Activated T-helper 2 cell treated with anti-CD3 and anti-CD28 coated beads, Interferon-gamma antibody, Interleukin-2, Interleukin-4, amounts not matched to agents 10 μg/mL and 5 μg/mL and 100 μg/mL, durations not matched to agents 14 hours and 24 hours and 36 hours (primary cell): ENCODE measurements around the gene HOXA13. TPM values are rescaled to one million over a fixed set of nuclear protein-coding genes. Genes with fewer than 3 reads are reported as not detected.

Source experiments
- DNase-seq: peaks from one replicate; pipeline ENCODE4 v3.0.0; 2021; ENCODE audit warnings: low spot score
- H3K27ac Mint-ChIP-seq: one replicate; pipeline ENCODE4 v1.8.0; 2021; ENCODE audit warnings: mixed read lengths
- H3K27me3 Mint-ChIP-seq: one replicate; pipeline ENCODE4 v1.8.0; 2021; ENCODE audit warnings: low read depth, mixed read lengths
- H3K36me3 Mint-ChIP-seq: one replicate; pipeline ENCODE4 v1.8.0; 2021; ENCODE audit warnings: low read depth, mixed read lengths
- H3K4me1 Mint-ChIP-seq: one replicate; pipeline ENCODE4 v1.8.0; 2021; ENCODE audit warnings: low read depth, mixed read lengths
- H3K4me3 Mint-ChIP-seq: one replicate; pipeline ENCODE4 v1.8.0; 2021; ENCODE audit warnings: low read depth, mild to moderate bottlenecking, moderate library complexity, mixed read lengths
- H3K9me3 Mint-ChIP-seq: one replicate; pipeline ENCODE4 v1.8.0; 2021; ENCODE audit warnings: mixed read lengths
- intact Hi-C: fragments of 100-400 bp; cut with micrococcal nuclease; formaldehyde crosslinking; loops from one replicate; pipeline ENCODE4 v1.15.1; 2023
- total RNA-seq: library from RNA; stranded (reverse); gene quantifications from 2 replicates; pipeline ENCODE4 v1.2.3, GENCODE V29; 2022

Gene HOXA13
- total RNA-seq, 1 donor from 2014 or later: not detected

- Mint-ChIP-seq H3K4me3 (no peak overlapping the region), H3K9me3 (no peaks in the 10 kb centered on the region), H3K27me3 (peaks cover 88% of the 10 kb centered on the region), H3K27ac (no peak overlapping the region), H3K4me1 (peaks cover 8% of the 10 kb centered on the region), H3K36me3 (no peaks in the 10 kb centered on the region)
- no peak for DNase-seq
- intact Hi-C loops: loop anchor here (10.0 kb wide), 1 partner anchor 593 kb away; no protein-coding TSS in a partner anchor
Measured at GRCh38 chr7:27191833-27192545, 7.9 kb downstream of the HOXA13 start.

DNA sequence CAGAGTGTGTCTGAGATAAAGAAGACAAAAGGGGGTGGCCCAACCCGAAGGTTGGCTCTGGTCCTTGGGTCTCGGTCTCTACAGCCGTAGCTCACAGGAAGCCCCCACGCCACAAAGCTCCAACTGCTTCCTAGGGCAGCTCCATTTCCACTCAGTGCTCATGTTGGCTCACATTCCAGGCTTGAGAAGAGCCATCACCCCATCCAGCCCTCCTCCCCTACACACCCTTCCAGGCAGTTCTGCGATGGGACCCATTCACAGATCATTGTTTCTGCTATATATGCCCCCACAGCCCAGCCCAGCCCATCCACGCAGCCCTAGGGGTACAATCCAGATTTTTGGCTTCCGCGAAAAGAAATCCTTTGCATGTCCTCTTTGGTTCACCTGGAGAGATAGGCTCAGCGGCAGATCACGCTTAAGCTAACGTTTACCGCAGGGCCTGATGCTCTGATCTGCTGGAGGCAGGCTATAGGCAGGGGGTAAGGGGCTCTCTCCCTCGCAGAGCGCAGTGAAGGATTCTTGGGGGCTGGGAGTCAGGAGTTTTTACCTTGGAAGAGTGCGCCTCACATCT, 8.6 kb downstream of the HOXA13 start:
- Mint-ChIP-seq H3K4me3 (no peak overlapping the region), H3K27me3 (peaks cover 88% of the 10 kb centered on the region), H3K36me3 (no peaks in the 10 kb centered on the region), H3K4me1 (peaks cover 7% of the 10 kb centered on the region), H3K9me3 (no peaks in the 10 kb centered on the region), H3K27ac (no peak overlapping the region)
- intact Hi-C loops: loop anchor here (10.0 kb wide), 1 partner anchor 594 kb away; no protein-coding TSS in a partner anchor
- DNase-seq: no peak

DNA sequence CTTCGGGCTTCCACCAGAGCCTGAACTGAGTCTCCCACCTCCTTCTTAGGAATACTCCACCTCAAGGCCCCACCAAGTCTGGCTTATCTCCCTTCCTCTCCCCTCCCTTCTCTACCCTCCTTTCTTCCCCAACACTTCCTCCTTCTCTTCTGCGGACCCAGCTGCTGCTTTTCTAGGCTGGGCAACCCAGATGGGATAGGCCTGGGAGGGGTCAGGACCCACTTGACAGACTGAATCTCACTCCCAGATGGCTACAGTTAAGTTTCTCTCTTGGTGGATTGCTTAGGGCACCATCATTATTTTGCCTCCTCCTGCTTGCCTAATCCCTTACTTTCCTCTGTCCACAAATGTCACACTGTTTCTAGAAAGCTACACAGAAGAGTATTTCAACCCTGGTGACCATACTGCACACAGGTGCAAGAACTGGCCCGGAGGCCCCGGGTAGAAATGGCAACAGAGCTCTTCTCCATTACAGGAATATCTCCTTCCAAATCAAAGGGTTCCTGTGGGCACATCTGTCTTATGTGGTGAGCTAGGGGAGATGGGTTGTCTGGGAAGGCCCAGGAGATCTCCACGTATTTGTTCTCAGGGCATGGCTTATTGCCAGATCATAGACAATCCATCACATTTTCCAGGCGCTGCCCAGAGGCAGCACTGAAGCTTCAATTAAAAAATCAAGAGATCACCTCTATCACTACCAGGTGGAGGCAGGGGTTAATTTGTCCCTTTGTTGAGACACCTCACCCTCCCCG, 9.7 kb downstream of the HOXA13 start:
- Mint-ChIP-seq H3K27ac (no peak overlapping the region), H3K36me3 (no peaks in the 10 kb centered on the region), H3K4me3 (no peak overlapping the region), H3K27me3 (peaks cover 92% of the 10 kb centered on the region), H3K9me3 (no peaks in the 10 kb centered on the region), H3K4me1 (peaks cover 9% of the 10 kb centered on the region)
- intact Hi-C loops: loop anchor here (10.0 kb wide), 1 partner anchor 595 kb away; no protein-coding TSS in a partner anchor
- DNase-seq: no peak

- H3K4me1 Mint-ChIP-seq: peaks cover 14% of the 10 kb centered on the region
- no peak overlapping the region for H3K27ac Mint-ChIP-seq
- no peak for DNase-seq
- H3K4me3 Mint-ChIP-seq: no peak overlapping the region
- peaks cover 91% of the 10 kb centered on the region for H3K27me3 Mint-ChIP-seq
- H3K36me3 Mint-ChIP-seq: no peaks in the 10 kb centered on the region
- intact Hi-C loops: no loop called here
- no peaks in the 10 kb centered on the region for H3K9me3 Mint-ChIP-seq
Measured at GRCh38 chr7:27189295-27189996, 10.4 kb downstream of the HOXA13 start.

GRCh38 chr7:27188386-27189294, 11.3 kb downstream of the HOXA13 start:
- Mint-ChIP-seq H3K4me1 (peaks cover 14% of the 10 kb centered on the region), H3K4me3 (peak overlapping the region; percentile 42), H3K9me3 (no peaks in the 10 kb centered on the region), H3K27me3 (peaks cover 87% of the 10 kb centered on the region), H3K27ac (no peak overlapping the region), H3K36me3 (no peaks in the 10 kb centered on the region)
- DNase-seq: no peak
- intact Hi-C loops: loop anchor here (1.0 kb wide), 1 partner anchor 16 kb away; no protein-coding TSS in a partner anchor

- Mint-ChIP-seq H3K4me1 (peaks cover 14% of the 10 kb centered on the region), H3K9me3 (no peaks in the 10 kb centered on the region), H3K4me3 (no peak overlapping the region), H3K27me3 (peaks cover 84% of the 10 kb centered on the region), H3K36me3 (no peaks in the 10 kb centered on the region), H3K27ac (no peak overlapping the region)
- no peak for DNase-seq
- intact Hi-C loops: loop anchor here (1.0 to 2.0 kb wide), 2 partner anchors 13 to 15 kb away; partner anchors contain the start of gene HOXA13
Measured at GRCh38 chr7:27187475-27188385, 12.2 kb downstream of the HOXA13 start.

DNA sequence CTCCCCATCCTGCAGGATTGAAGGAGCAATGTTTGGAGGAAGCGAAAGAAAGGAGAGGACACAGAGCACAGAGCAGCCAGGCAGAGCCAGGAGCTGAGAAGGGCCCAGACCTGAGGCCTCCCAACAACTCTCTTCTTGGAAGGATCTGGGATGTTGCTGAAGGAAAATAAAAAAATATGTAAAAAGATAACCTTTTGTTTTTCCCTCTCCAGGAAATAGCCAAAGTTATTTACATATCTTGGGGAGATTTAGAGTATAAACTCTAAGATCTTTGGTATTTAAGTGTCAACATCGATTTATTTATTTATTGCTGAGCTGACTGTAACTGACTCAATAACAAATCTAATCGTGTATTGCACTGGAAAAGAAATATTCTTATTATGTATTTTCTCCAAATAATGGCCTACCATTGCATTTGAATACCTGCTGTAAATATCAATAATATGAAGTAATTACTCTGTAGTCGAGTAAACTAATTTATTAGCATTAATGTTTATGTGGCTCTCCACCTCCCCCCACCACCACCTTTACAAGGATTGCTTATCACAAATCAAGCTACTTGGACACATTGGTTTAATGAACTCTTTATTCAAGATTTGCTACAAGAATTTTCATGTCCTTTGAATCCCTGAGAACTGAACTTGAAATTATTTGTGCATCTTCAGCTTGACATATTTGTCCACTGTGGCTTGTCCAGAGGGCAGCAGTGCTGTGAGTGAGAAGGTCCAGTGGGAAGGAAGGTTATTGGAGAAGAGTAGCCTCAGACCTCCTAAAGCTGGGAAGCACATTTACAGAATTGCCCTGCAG, 13.0 kb downstream of the HOXA13 start:
- H3K4me1 Mint-ChIP-seq: peaks cover 14% of the 10 kb centered on the region
- intact Hi-C loops: loop anchor here (2.0 kb wide), 1 partner anchor 14 kb away; the partner anchor contains the start of gene HOXA13
- H3K9me3 Mint-ChIP-seq: no peaks in the 10 kb centered on the region
- no peaks in the 10 kb centered on the region for H3K36me3 Mint-ChIP-seq
- no peak overlapping the region for H3K4me3 Mint-ChIP-seq
- H3K27me3 Mint-ChIP-seq: peaks cover 83% of the 10 kb centered on the region
- DNase-seq: no peak
- no peak overlapping the region for H3K27ac Mint-ChIP-seq

DNA sequence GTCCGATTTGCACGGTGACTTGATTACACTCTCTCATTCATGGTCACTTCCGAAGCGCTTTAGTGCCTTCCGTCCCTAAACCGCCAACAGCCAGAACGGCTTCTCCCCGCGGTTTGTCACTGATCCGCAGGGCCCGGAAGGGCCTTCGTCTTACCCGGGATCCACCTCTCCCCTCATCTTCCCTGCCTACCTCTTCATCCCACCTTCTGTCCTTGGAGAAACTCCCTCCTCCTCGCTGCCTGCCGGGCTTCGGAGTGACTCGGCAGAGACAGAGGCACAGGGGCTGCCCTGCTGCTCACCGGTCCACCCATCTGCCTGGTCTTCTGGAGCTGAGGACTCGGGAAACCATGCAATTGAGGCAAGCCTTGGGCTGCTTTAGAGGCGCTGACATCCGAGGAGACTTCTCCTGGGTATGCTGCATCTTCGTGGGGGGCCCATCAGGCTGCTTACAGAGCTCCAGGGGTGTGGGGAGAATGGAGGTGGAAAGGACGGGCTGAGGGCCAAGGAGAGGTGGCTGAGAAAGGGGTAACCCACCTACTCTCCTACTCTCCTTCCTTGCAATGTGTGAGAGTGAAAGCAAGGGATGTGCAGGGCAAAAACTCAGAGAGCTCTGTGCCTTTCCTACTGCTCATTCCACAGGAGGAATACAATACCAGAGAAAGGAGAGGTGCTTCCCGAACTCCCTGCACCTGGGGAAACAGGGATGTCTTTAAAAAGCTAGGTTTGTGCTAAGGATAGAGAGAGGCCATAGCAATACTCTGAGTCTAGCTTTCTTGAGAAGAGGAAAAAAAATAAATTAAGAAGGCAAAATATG, 13.8 kb downstream of the HOXA13 start:
- H3K9me3 Mint-ChIP-seq: no peaks in the 10 kb centered on the region
- peaks cover 14% of the 10 kb centered on the region for H3K4me1 Mint-ChIP-seq
- H3K4me3 Mint-ChIP-seq: no peak overlapping the region
- DNase-seq: no peak
- H3K27me3 Mint-ChIP-seq: peaks cover 82% of the 10 kb centered on the region
- H3K36me3 Mint-ChIP-seq: no peaks in the 10 kb centered on the region
- intact Hi-C loops: loop anchor here (2.0 kb wide), 3 partner anchors 15 to 29 kb away; partner anchors contain the start of genes HOXA13 and HOXA7
- peak overlapping the region; percentile 8 for H3K27ac Mint-ChIP-seq

GRCh38 chr7:27185013-27185853, 14.7 kb downstream of the HOXA13 start, which contains the start of gene HOXA11:
HOXA11 (minus strand) TSS chr7:27185232; CDS start chr7:27185144, 88 bp downstream.
- DNase-seq: no peak
- no peak within 1 kb of the TSS for H3K4me3 Mint-ChIP-seq
- H3K27me3 Mint-ChIP-seq: peaks cover 76% of the 10 kb centered on the region
- H3K4me1 Mint-ChIP-seq: peaks cover 14% of the 10 kb centered on the region
- no peaks in the 10 kb centered on the region for H3K9me3 Mint-ChIP-seq
- peak within 1 kb of the TSS; percentile 55 for H3K27ac Mint-ChIP-seq
- intact Hi-C loops: loop anchor here (2.0 kb wide), 2 partner anchors 14 to 28 kb away; partner anchors contain the start of gene HOXA7
- no peaks in the 10 kb centered on the region for H3K36me3 Mint-ChIP-seq
